Brain microvascular endothelial cell (primary cell): ENCODE data around the gene TALDO1.
A peak's percentile ranks its signal among the peaks of the same experiment; 100 is the strongest.

ENCODE experiments used
- DNase-seq: peaks from one replicate; pipeline ENCODE4 v3.0.0-alpha.2; 2020
- H3K27ac ChIP-seq: fragments of 250-450 bp; sonication (Bioruptor Pico); 2 replicates; pipeline ENCODE4 v1.5.1; 2020; ENCODE audit warnings: mild to moderate bottlenecking, moderate library complexity
- H3K27me3 ChIP-seq: fragments of 250-450 bp; sonication (Bioruptor Pico); replicated peaks from 2 replicates; pipeline ENCODE4 v1.5.1; 2020; ENCODE audit warnings: mild to moderate bottlenecking
- H3K36me3 ChIP-seq: fragments of 250-450 bp; sonication (Bioruptor Pico); replicated peaks from 2 replicates; pipeline ENCODE4 v1.5.1; 2020; ENCODE audit warnings: mild to moderate bottlenecking
- H3K4me3 ChIP-seq: 2 replicates; pipeline ENCODE4 v1.5.1; 2011; ENCODE audit warnings: low read depth, mild to moderate bottlenecking, control low read depth, low read length, moderate library complexity
- CTCF ChIP-seq: IDR thresholded peaks from 2 replicates; pipeline ENCODE4 v1.5.1; 2011; ENCODE audit warnings: low read depth, mild to moderate bottlenecking, moderate library complexity, low read length, control low read depth, inconsistent platforms; ENCODE audit errors: missing control alignments
- in situ Hi-C: cut with HindIII; loops from 2 replicates; pipeline ENCODE4 v1.10.0; 2017; ENCODE audit warnings: low sequenced_read_pairs, low pct_ligation_motif_present

The TALDO1 gene

GRCh38 chr11:721247-721740, 26.0 kb upstream of the TALDO1 start:
- Histone ChIP-seq H3K27me3 (peaks cover 27% of the 10 kb centered on the region), H3K4me3 (no peak overlapping the region), H3K27ac (no peak overlapping the region), H3K36me3 (no peaks in the 10 kb centered on the region)
- in situ Hi-C loops: no loop called here
- TF ChIP-seq CTCF: no peak
- no peak for DNase-seq

GRCh38 chr11:721741-722345, 25.4 kb upstream of the TALDO1 start:
- H3K4me3 ChIP-seq: no peak overlapping the region
- in situ Hi-C loops: no loop called here
- peaks cover 30% of the 10 kb centered on the region for H3K27me3 ChIP-seq
- TF ChIP-seq CTCF: no peak
- DNase-seq: no peak
- H3K36me3 ChIP-seq: no peaks in the 10 kb centered on the region
- no peak overlapping the region for H3K27ac ChIP-seq

- DNase-seq: no peak
- peaks cover 30% of the 10 kb centered on the region for H3K27me3 ChIP-seq
- in situ Hi-C loops: no loop called here
- no peaks in the 10 kb centered on the region for H3K36me3 ChIP-seq
- TF ChIP-seq CTCF: no peak
- H3K4me3 ChIP-seq: no peak overlapping the region
- no peak overlapping the region for H3K27ac ChIP-seq
Measured at GRCh38 chr11:722346-722811, 24.9 kb upstream of the TALDO1 start.

GRCh38 chr11:723120-723883, 24.0 kb upstream of the TALDO1 start:
- Histone ChIP-seq H3K27ac (no peak overlapping the region), H3K4me3 (no peak overlapping the region), H3K27me3 (peaks cover 30% of the 10 kb centered on the region), H3K36me3 (no peaks in the 10 kb centered on the region)
- in situ Hi-C loops: no loop called here
- no peak for DNase-seq
- peak; percentile 68 for TF ChIP-seq CTCF

GRCh38 chr11:724049-724777, 23.1 kb upstream of the TALDO1 start:
- in situ Hi-C loops: no loop called here
- TF ChIP-seq CTCF: no peak
- Histone ChIP-seq H3K27ac (no peak overlapping the region), H3K4me3 (no peak overlapping the region), H3K36me3 (no peaks in the 10 kb centered on the region), H3K27me3 (peaks cover 30% of the 10 kb centered on the region)
- DNase-seq: no peak
